ENCODE data around the gene VWCE. TPM values are rescaled to one million over a fixed set of nuclear protein-coding genes. Genes with fewer than 3 reads are reported as not detected.
"Not testable (repeated sequence)": the region's sequence is repeated elsewhere in the genome, so short reads cannot be mapped to it uniquely, and the experiment has no call there.

Gene VWCE
- total RNA-seq, 1 donor from 2014 or later: 8.8 TPM

DNA sequence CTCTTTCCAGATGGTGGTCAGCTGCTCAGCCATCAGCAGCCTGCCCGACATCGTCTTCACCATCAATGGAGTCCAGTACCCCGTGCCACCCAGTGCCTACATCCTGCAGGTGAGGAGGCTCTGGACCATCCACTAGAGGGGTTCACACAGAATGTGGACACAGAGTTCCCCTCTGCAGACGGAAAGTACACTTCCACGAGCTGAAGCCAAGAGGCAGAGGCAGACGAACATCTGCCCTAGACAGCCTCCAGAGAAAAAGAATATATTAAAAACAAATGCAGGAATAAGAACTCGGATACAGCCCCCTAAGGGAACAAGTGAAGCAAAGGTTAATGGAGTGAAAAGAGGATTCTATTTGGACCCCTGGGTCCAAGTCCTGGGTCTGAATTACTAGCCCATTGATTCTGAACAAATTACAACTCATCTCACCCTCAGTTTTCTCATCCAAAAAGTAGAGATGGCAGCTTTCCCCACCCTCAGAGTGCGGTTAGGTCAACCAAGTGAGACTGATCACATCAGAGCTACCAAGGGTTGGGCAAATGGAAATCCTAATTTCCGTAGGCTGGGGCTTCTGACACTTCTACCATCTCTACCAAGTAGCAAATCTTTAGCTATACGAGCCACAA lies 83.7 kb downstream of the VWCE start:
- not testable (repeated sequence) for DNase-seq

GRCh38 chr11:61210629-61211028 lies 84.5 kb downstream of the VWCE start:
- not testable (repeated sequence) for DNase-seq

Other genes starting within 250 kb of the VWCE start
- not detected in 2 replicates for gene CD5, start 192.8 kb downstream of the VWCE start, total RNA-seq
- 9.7 and 14.1 TPM in 2 replicates for gene VPS37C, start 133.9 kb downstream of the VWCE start, total RNA-seq
- not detected in 2 replicates for gene PGA3, start 91.8 kb downstream of the VWCE start, total RNA-seq
- not detected in 2 replicates for gene PGA4, start 73.0 kb downstream of the VWCE start, total RNA-seq
- not detected in 2 replicates for gene PGA5, start 54.1 kb downstream of the VWCE start, total RNA-seq
- 328 and 389 TPM in 2 replicates for gene DDB1, start 37.8 kb upstream of the VWCE start, total RNA-seq
- 27.2 and 33.9 TPM in 2 replicates for gene TKFC, start 37.9 kb upstream of the VWCE start, total RNA-seq
- 58.4 and 75.4 TPM in 2 replicates for gene CYB561A3, start 66.6 kb upstream of the VWCE start, total RNA-seq
- gene TMEM138, start 67.1 kb upstream of the VWCE start, total RNA-seq: 12.6 and 12.8 TPM in 2 replicates
- 8.8 and 14.0 TPM in 2 replicates for gene TMEM216, start 97.3 kb upstream of the VWCE start, total RNA-seq
- gene CPSF7, start 134.7 kb upstream of the VWCE start, total RNA-seq: 16.7 and 22.2 TPM in 2 replicates
- 23.2 and 57.0 TPM in 2 replicates for gene SDHAF2, start 134.8 kb upstream of the VWCE start, total RNA-seq
- not detected in 2 replicates for gene LRRC10B, start 213.4 kb upstream of the VWCE start, total RNA-seq